ENCODE data around the gene PHPT1.

GRCh38 chr9:136827794-136828473 lies 21.3 kb upstream of the PHPT1 start:
- TF ChIP-seq SUZ12 (IDR thresholded peaks at IDR 0.05) = no peak
- TF ChIP-seq ELF4 (IDR thresholded peaks at IDR 0.05) = no peak
- no peak for TF ChIP-seq NFRKB (IDR thresholded peaks at IDR 0.05)
- no peak for TF ChIP-seq FOXK2 (IDR thresholded peaks at IDR 0.05)
- TF ChIP-seq FOXM1 (IDR thresholded peaks at IDR 0.05; ENCODE audit: borderline replicate concordance) = no peak
